ENCODE data around the gene GJB4.
"Not testable (repeated sequence)": the region's sequence is repeated elsewhere in the genome, so short reads cannot be mapped to it uniquely, and the experiment has no call there.

Gene GJB4

DNA sequence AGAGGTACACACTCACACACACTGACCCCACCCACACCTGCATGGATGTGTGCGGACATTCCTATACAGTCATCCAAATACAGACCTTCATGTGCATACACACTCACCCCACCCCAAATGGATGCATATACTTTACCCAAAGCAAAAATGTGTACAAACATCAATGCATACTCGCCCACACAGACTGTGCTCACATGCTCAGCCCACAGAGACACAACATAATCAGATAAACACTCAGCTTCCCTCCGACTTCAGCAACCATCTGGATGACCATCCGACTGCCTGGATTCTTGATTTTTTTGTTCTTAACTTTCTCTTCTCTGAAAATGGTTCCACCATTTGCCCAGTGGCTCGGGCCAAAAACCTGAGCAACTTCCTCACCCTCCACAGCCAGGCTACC is 29.1 kb upstream of the GJB4 start:
- no peak overlapping the region for H3K4me3 ChIP-seq (ENCODE audit: low read depth, low read length)
- TF ChIP-seq MYC (IDR thresholded peaks at IDR 0.05; ENCODE audit: low read depth, low read length): no peak
- TF ChIP-seq POLR2A (IDR thresholded peaks at IDR 0.05; ENCODE audit: extremely low read depth, insufficient read length): no peak
- TF ChIP-seq MAX (IDR thresholded peaks at IDR 0.05; ENCODE audit: low read depth, low read length): no peak
- TF ChIP-seq, protein P1, sequence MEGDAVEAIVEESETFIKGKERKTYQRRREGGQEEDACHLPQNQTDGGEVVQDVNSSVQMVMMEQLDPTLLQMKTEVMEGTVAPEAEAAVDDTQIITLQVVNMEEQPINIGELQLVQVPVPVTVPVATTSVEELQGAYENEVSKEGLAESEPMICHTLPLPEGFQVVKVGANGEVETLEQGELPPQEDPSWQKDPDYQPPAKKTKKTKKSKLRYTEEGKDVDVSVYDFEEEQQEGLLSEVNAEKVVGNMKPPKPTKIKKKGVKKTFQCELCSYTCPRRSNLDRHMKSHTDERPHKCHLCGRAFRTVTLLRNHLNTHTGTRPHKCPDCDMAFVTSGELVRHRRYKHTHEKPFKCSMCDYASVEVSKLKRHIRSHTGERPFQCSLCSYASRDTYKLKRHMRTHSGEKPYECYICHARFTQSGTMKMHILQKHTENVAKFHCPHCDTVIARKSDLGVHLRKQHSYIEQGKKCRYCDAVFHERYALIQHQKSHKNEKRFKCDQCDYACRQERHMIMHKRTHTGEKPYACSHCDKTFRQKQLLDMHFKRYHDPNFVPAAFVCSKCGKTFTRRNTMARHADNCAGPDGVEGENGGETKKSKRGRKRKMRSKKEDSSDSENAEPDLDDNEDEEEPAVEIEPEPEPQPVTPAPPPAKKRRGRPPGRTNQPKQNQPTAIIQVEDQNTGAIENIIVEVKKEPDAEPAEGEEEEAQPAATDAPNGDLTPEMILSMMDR (IDR thresholded peaks at IDR 0.05; ENCODE audit: low read depth, low read length): no peak
- no peak for DNase-seq (ENCODE audit: low read depth)

- not testable (repeated sequence) for DNase-seq (ENCODE audit: low read depth)
These were observed 26.7 kb upstream of the GJB4 start for GRCh38 chr1:34732831-34733230.

GRCh38 chr1:34736692-34737091 is 22.8 kb upstream of the GJB4 start:
- no peak for DNase-seq (ENCODE audit: low read depth)
- TF ChIP-seq, protein P1 (IDR thresholded peaks at IDR 0.05; ENCODE audit: low read depth, low read length): no peak
- TF ChIP-seq MAX (IDR thresholded peaks at IDR 0.05; ENCODE audit: low read depth, low read length): no peak
- no peak for TF ChIP-seq MYC (IDR thresholded peaks at IDR 0.05; ENCODE audit: low read depth, low read length)
- no peak for TF ChIP-seq POLR2A (IDR thresholded peaks at IDR 0.05; ENCODE audit: extremely low read depth, insufficient read length)
- H3K4me3 ChIP-seq (ENCODE audit: low read depth, low read length): no peak overlapping the region

More at GRCh38 chr1:34732831-34733230, 26.7 kb upstream of the GJB4 start:
- not testable (repeated sequence) for H3K4me3 ChIP-seq (ENCODE audit: low read depth, low read length)

DNA sequence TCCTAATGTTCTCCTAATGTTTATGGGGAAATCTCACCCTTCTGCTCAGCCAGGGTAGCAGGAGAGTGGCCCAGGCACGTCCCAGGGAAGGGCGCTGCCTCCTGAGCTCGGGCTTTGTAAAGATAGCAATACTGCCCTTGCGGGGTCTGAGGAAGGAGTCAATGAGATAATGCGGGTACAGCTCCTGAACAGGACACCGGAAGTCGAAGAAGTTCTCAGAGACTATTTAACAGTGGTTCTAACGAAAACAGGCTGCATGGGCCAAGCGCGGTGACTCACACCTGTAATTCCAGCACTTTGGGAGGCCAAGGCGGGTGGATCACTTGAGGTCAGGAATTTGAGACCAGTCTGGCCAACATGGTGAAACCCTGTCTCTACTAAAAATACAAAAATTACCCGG is 22.3 kb upstream of the GJB4 start:
- not testable (repeated sequence) for DNase-seq (ENCODE audit: low read depth)

DNA sequence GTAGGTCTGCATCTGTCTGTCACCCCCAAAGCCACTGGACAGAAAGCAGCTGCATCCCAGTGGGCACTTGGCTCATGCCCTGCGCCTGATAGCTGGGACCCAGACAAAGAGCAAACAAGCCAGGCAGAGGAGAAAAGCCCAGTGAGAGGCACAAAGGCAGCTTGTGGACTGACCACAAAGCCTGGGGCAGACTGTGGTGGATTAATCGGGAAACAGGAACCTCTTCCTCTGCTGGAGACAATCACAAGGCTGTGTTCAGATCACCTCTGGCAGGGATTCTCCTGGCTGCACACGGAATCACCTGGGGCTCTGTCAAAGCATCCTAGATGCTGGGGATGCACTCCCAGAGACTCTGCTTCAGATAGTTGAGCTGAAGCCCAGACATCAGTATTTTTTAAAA is 19.9 kb upstream of the GJB4 start:
- no peak for DNase-seq (ENCODE audit: low read depth)
- no peak for TF ChIP-seq MAX (IDR thresholded peaks at IDR 0.05; ENCODE audit: low read depth, low read length)
- no peak for TF ChIP-seq POLR2A (IDR thresholded peaks at IDR 0.05; ENCODE audit: extremely low read depth, insufficient read length)
- H3K4me3 ChIP-seq (ENCODE audit: low read depth, low read length): no peak overlapping the region

More for the DNA sequence above, 22.3 kb upstream of the GJB4 start:
- not testable (repeated sequence) for H3K4me3 ChIP-seq (ENCODE audit: low read depth, low read length)

GRCh38 chr1:34740161-34740868 is 19.2 kb upstream of the GJB4 start:
- peak; percentile 22 for DNase-seq (ENCODE audit: low read depth)
- TF ChIP-seq MAX (IDR thresholded peaks at IDR 0.05; ENCODE audit: low read depth, low read length) (no peak), POLR2A (IDR thresholded peaks at IDR 0.05; ENCODE audit: extremely low read depth, insufficient read length) (no peak), MYC (IDR thresholded peaks at IDR 0.05; ENCODE audit: low read depth, low read length) (no peak)
- TF ChIP-seq, protein P1 (IDR thresholded peaks at IDR 0.05; ENCODE audit: low read depth, low read length): no peak

GRCh38 chr1:34742667-34743270 is 16.8 kb upstream of the GJB4 start:
- no peak for TF ChIP-seq MYC (IDR thresholded peaks at IDR 0.05; ENCODE audit: low read depth, low read length)
- TF ChIP-seq, protein P1 (IDR thresholded peaks at IDR 0.05; ENCODE audit: low read depth, low read length): peak; percentile 92
- H3K4me3 ChIP-seq (ENCODE audit: low read depth, low read length): no peak overlapping the region
- DNase-seq (ENCODE audit: low read depth): peak; percentile 72

More at GRCh38 chr1:34740161-34740868, 19.2 kb upstream of the GJB4 start:
- no peak overlapping the region for H3K4me3 ChIP-seq (ENCODE audit: low read depth, low read length)

Data from NB4 (cell line).